Measurements from ENCODE around the gene OR5H14.
"Not testable (repeated sequence)": the region's sequence is repeated elsewhere in the genome, so short reads cannot be mapped to it uniquely, and the experiment has no call there.

Gene OR5H14

GRCh38 chr3:98130421-98130820 is 16.9 kb upstream of the OR5H14 start, which contains the start of gene OR5H1:
TSS of gene OR5H1 (plus strand) at chr3:98130721. CDS start at chr3:98132698, 1,977 bp downstream.
- Histone ChIP-seq H3K9me3 (ENCODE audit: low read length) (no peaks in the 10 kb centered on the region), H4K20me1 (ENCODE audit: insufficient read depth, low read length) (no peaks in the 10 kb centered on the region), H3F3A (ENCODE audit: insufficient read depth, low read length) (no peaks in the 10 kb centered on the region), H3K79me2 (ENCODE audit: insufficient read depth, low read length) (no peaks in the 10 kb centered on the region), H3K4me2 (ENCODE audit: low read length) (no peak within 1 kb of the TSS), H3K4me3 (ENCODE audit: low read depth, low read length, poor library complexity, severe bottlenecking) (no peak within 1 kb of the TSS), H3K36me3 (ENCODE audit: insufficient read depth, low read length) (no peaks in the 10 kb centered on the region), H3K9me2 (ENCODE audit: low read depth, low read length) (no peaks in the 10 kb centered on the region), H3K9ac (ENCODE audit: low read length) (no peak within 1 kb of the TSS), H3K4me1 (ENCODE audit: insufficient read depth, low read length, severe bottlenecking) (no peaks in the 10 kb centered on the region), H3K27me3 (ENCODE audit: insufficient read depth, low read length) (no peaks in the 10 kb centered on the region), H3K27ac (ENCODE audit: low read depth, low read length, poor library complexity, severe bottlenecking) (no peak within 1 kb of the TSS), H2AFZ (ENCODE audit: low read length) (no peak within 1 kb of the TSS)
- TF ChIP-seq EZH2 (IDR thresholded peaks at IDR 0.05; ENCODE audit: borderline replicate concordance, low read length) = no peak
- TF ChIP-seq CTCF (IDR thresholded peaks at IDR 0.05; ENCODE audit: low read length) = no peak

GRCh38 chr3:98136631-98137030 is 10.6 kb upstream of the OR5H14 start:
- Histone ChIP-seq H3K4me2 (ENCODE audit: low read length) (no peak overlapping the region), H4K20me1 (ENCODE audit: insufficient read depth, low read length) (no peaks in the 10 kb centered on the region), H3K4me1 (ENCODE audit: insufficient read depth, low read length, severe bottlenecking) (no peaks in the 10 kb centered on the region), H3K27ac (ENCODE audit: low read depth, low read length, poor library complexity, severe bottlenecking) (no peak overlapping the region), H3K79me2 (ENCODE audit: insufficient read depth, low read length) (no peaks in the 10 kb centered on the region), H3K4me3 (ENCODE audit: low read depth, low read length, poor library complexity, severe bottlenecking) (no peak overlapping the region), H3K9me3 (ENCODE audit: low read length) (no peaks in the 10 kb centered on the region), H3K9me2 (ENCODE audit: low read depth, low read length) (no peaks in the 10 kb centered on the region), H3K9ac (ENCODE audit: low read length) (no peak overlapping the region), H3K36me3 (ENCODE audit: insufficient read depth, low read length) (no peaks in the 10 kb centered on the region), H2AFZ (ENCODE audit: low read length) (no peak overlapping the region), H3K27me3 (ENCODE audit: insufficient read depth, low read length) (no peaks in the 10 kb centered on the region), H3F3A (ENCODE audit: insufficient read depth, low read length) (no peaks in the 10 kb centered on the region)
- no peak for TF ChIP-seq EZH2 (IDR thresholded peaks at IDR 0.05; ENCODE audit: borderline replicate concordance, low read length)
- TF ChIP-seq CTCF (IDR thresholded peaks at IDR 0.05; ENCODE audit: low read length) = no peak

DNA sequence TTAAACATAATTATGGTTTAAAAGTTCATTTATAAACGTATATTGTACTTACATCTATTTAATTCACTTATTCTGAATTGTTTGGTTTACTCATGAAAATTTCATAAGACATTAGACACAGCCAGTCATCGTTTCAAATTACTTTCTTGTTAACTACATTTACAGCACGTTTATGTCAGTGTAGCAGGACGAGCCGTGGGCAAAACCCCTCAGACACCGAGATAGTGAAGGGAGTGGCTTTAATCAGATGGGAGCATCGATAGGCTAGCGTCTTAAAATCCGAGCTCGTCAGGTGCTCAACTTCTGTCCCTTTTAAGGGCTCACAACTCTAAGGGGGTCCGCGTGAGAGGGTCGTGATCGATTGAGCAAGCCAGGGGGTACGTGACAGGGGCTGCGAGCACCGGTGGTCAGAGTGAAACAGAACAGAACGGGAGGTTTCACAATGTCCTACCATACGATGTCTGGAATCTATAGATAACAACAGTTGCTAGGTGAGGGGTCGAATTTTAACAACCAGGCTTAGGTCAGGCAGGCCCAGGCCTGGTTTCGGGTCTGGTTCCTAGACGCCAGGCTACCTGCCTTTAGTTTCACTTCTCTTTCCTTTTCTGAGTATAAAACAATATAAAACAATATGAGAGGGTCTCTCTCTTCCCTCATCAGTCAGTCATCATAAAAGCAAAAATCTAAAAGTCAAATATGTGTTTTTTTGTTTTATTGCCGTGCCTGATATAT is 9.3 kb upstream of the OR5H14 start:
- not testable (repeated sequence) for H3K9me2 ChIP-seq (ENCODE audit: low read depth, low read length); H3K27ac ChIP-seq (ENCODE audit: low read depth, low read length, poor library complexity, severe bottlenecking); H2AFZ ChIP-seq (ENCODE audit: low read length); H3K9ac ChIP-seq (ENCODE audit: low read length); H3K36me3 ChIP-seq (ENCODE audit: insufficient read depth, low read length); H3K4me3 ChIP-seq (ENCODE audit: low read depth, low read length, poor library complexity, severe bottlenecking); H3K4me1 ChIP-seq (ENCODE audit: insufficient read depth, low read length, severe bottlenecking); H3K79me2 ChIP-seq (ENCODE audit: insufficient read depth, low read length); H3F3A ChIP-seq (ENCODE audit: insufficient read depth, low read length); H4K20me1 ChIP-seq (ENCODE audit: insufficient read depth, low read length); H3K4me2 ChIP-seq (ENCODE audit: low read length); H3K9me3 ChIP-seq (ENCODE audit: low read length); H3K27me3 ChIP-seq (ENCODE audit: insufficient read depth, low read length)

- no peak for TF ChIP-seq EZH2 (IDR thresholded peaks at IDR 0.05; ENCODE audit: borderline replicate concordance, low read length)
- no peaks in the 10 kb centered on the region for H3K79me2 ChIP-seq (ENCODE audit: insufficient read depth, low read length)
- no peak overlapping the region for H2AFZ ChIP-seq (ENCODE audit: low read length)
- no peak overlapping the region for H3K4me2 ChIP-seq (ENCODE audit: low read length)
- no peaks in the 10 kb centered on the region for H3K9me2 ChIP-seq (ENCODE audit: low read depth, low read length)
- no peaks in the 10 kb centered on the region for H4K20me1 ChIP-seq (ENCODE audit: insufficient read depth, low read length)
- no peaks in the 10 kb centered on the region for H3K4me1 ChIP-seq (ENCODE audit: insufficient read depth, low read length, severe bottlenecking)
- H3K36me3 ChIP-seq (ENCODE audit: insufficient read depth, low read length) = no peaks in the 10 kb centered on the region
- H3K27ac ChIP-seq (ENCODE audit: low read depth, low read length, poor library complexity, severe bottlenecking) = no peak overlapping the region
- H3K4me3 ChIP-seq (ENCODE audit: low read depth, low read length, poor library complexity, severe bottlenecking) = no peak overlapping the region
- no peaks in the 10 kb centered on the region for H3F3A ChIP-seq (ENCODE audit: insufficient read depth, low read length)
- H3K27me3 ChIP-seq (ENCODE audit: insufficient read depth, low read length) = no peaks in the 10 kb centered on the region
- H3K9ac ChIP-seq (ENCODE audit: low read length) = no peak overlapping the region
- H3K9me3 ChIP-seq (ENCODE audit: low read length) = no peaks in the 10 kb centered on the region
Measured at GRCh38 chr3:98140531-98140930, 6.7 kb upstream of the OR5H14 start.

All from OCI-LY1 (cell line).